GOT3 (cell line): Measurements from ENCODE around the gene ZNF391.
"Not testable (repeated sequence)": the region's sequence is repeated elsewhere in the genome, so short reads cannot be mapped to it uniquely, and the experiment has no call there.

Experiments used
- DNase-seq: peaks from one replicate; lab custom pipeline; 2025; ENCODE audit warnings: mixed read lengths; lab: John Stamatoyannopoulos, UW

The ZNF391 gene

DNA sequence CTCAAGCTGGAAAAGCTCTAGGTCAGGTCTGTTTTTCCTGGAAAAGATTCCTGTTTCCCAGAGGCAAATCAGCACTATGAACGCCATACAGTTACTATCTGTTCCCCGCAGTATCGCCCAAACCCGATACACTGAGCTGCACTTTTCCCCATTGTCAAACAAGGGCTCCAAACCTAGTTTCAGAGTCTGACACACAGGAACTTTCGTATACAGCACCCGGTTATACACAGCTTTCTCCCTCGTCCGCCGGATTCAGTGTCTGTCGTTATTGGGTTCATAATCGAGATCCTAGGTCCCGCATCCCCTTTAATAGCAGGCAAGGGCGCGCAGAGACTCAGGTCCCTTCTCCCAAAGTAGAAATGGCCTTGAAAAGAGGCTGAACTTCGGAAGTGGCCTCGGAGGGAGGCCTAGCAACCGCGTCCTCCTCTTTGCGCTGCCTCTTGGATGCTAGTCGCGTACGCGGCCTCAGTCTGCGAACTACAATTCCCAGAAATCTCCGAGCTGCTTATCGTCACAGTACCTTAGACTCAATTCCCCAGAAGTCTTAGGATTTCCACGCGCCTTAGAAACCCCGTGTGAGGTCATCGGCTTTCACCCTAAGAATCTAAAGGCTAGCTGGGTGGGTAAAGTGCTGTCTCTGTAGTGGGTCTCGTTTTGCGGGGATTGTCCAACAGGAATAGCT, 34.2 kb downstream of the ZNF391 start:
- no peak for DNase-seq

DNA sequence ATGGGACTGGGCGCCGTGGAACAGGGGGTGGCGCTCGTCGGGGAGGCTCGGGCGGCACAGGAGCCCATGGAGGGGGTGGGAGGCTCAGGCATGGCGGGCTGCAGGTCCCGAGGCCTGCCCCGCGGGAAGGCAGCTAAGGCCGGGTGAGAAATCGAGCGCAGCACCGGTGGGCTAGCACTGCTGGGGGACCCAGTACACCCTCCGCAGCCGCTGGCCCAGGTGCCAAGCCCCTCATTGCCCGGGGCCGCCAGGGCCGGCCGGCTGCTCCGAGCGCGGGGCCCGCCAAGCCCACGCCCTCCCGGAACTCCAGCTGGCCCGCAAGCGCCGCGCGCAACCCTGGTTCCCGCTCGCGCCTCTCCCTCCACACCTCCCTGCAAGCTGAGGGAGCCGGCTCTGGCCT, 36.3 kb downstream of the ZNF391 start:
- not testable (repeated sequence) for DNase-seq

DNA sequence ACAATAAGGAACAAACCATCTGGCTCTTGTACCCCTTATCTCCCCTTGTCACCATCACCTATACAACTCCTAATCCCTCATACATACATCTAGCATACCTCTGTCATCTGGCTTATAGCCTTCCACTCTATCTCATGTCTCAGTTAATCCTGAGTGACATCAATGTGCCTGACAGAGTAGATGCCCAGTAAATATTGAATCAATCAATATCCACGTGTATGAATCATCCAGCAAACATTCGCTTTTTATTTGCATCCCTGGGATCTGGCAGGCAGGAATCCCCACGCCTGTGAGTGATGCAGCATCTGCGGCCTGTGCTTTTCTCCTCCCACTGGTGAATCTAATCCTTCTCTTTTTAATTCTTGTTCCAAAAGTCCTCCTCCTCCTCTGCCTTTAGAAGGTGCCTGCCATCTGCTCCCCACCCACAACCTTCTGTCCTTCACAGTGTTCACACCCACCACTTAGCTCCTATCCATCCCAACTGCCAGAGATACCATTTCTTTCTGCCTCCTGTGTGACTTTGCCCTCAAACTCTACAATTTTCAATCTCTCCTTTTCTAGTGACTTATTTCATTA, 37.6 kb downstream of the ZNF391 start:
- no peak for DNase-seq

DNA sequence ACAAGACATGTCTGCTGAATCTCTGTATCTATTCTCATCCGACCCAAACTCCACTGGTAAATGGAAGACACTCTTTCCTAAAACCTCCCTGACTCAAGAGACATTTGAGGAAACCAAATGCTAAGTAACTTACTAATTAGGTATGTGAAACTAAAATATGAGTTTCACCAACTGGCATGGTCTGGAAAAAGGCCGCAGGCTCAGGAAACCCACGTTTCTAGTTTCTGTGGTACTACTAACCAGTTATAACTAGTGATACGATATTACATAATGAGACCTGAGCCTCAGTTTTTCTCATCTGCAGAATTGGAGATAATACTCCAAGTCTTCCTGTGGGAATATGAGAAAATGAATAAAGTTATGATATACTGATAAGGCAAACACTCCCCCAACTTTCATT, 39.9 kb downstream of the ZNF391 start:
- DNase-seq = no peak

DNA sequence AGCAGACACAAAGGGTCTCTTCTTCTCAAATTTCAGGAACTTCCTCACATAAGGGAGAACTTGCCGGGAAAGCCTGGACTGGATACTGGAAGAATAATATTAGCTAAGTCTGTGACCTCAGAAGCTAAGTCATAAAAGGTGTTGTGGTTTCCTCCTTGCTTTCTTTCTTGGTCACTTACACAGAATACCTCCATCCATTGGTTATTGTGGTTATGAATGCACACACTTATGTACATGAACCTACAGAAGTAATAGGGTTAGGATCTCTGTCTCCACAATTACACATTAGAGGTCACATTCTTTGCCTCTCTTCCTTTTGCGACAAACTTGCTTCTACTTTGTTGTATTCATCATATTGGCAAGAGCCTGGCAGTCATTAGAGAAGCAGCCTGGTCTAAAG, 40.4 kb downstream of the ZNF391 start:
- no peak for DNase-seq

DNA sequence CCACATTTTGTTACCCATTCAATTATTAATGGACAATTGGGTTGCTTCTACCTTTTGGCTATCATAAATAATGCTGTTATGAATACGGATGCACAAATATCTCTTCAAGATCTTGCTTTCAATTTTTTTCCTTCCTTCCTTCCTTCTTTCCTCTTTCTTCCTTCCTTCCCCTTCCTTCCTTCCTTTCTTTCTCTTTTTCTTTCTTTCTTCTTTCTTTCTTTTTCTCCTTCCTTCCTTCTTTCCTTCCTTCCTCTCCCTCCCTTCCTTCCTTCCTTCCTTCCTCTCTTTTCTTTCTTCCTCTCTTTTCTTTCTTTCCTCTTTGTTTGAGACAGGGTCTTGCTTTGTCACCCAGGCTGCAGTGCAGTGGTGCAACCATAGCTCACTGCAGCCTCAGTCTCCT, 45.2 kb downstream of the ZNF391 start:
- DNase-seq = no peak

DNA sequence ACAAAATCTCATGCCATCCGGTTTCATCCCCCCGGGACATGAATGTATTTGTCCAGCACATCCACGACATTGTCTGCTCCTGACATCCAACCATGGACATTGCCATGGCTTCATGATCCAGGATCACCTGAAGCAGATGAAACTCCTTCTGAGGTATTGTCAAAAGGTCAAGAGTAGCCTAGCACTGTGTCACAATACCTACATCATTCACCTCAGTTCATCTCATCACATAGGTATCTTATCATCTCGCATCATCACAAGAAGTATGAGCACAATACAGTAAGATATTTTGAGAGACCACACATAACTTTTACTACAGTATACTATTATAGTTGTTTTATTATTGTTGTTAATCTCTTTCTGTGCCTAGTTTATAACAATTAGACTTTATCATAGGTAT, 50.8 kb downstream of the ZNF391 start:
- no peak for DNase-seq

DNA sequence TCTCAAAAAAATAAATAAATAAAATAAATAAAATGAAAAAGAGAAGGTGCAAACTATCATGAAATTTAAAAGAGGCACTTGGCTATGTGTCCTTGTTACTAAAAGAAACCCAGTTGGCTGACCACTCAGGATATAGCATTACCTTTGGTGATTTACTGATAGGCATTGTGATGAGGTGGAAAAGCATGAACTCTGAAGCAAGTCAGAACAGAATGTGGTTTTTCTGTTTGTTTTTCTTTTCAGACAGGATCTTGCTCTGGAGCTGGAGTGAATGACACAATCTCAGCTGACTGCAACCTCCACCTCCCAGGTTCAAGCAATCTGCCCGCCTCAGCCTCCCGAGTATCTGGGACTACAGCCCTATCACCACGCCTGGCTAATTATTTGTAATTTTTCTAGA, 52.4 kb downstream of the ZNF391 start:
- DNase-seq = no peak

DNA sequence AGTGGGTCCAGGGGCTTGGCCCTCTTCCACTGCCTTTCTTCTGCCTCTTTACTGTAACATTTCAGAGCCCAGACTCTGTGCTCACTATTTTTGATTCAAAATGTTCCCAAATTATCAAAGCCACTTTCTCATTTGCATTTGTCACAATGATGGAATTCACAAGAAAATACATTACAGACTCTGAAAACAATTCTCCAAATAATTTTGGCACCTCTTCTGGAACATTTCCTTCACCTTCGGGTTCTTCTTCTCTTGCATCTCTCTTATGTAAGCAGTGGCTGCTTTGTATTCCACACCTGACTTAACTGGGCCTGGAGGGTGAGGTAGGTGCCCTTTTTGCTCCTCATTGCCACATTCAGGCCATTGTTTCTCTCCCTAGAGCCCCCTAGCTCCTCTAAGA, 54.4 kb downstream of the ZNF391 start:
- no peak for DNase-seq

DNA sequence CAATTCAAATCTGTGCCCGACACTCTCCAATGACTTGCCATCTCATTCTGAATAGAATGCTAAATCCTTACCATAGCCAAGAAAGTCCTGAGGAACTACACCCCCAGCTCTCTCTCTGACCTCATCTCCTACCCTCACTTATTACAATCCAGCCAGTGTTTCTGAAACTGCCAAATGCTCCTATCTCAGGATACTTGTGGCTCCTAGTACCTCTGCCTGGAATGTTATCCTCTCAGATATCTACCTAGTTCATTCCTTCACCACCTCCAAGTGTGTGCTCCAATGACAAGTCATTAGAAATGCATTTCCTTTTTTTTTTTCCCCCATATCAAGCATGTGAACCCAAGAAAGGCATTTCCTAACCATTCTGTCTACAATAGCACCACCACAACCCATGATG, 59.9 kb downstream of the ZNF391 start:
- DNase-seq = no peak

DNA sequence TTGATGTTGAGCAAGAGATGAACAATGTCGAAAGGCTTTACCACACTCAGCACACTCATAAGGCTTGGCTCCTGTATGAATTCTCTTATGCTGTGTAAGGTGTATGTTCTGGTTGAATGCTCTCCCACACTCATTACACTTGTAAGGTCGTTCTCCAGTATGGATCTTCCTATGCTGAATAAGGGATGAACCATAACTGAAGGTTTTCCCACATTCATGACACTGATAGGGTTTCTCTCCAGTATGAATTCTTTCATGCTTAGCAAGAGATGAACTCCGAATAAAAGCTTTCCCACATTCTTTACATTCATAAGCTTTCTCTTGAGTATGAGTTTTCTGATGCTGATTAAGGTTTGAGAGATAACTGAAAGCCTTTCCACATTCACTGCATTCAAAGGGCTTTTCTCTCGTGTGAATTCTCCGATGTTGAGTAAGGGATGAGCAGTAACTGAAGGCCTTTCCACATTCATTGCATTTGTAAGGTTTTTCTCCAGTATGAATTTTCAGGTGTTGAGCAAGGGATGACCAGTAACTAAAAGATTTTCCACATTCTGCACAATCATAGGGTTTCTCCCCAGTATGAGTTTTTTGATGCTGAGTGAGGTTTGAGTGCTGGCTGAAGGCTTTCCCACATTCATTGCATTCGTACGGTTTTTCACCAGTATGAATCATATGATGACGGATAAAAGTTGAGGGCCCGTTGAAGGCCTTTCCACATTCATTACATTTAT, 63.3 kb downstream of the ZNF391 start:
- no peak for DNase-seq

DNA sequence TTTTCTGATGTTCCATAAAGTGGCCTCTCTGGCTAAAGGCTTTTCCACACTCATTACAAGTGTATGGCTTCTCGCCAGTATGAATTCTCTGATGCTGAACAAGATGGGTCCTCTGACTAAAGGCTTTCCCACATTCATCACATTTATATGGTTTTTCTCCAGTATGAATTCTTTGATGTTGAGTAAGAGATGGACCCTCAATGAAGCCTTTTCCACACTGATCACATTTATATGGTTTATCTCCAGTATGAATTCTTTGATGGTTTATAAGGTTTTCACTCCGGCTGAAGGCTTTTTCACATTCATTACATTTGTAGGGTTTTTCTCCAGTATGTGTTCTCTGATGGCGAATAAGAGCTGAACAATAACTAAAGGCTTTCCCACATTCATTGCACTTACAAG, 63.9 kb downstream of the ZNF391 start:
- no peak for DNase-seq
